Body of pancreas (tissue), 4 donors: Measurements from ENCODE around the gene ZNF672.

Source experiments
- POLR2A ChIP-seq, 3 donors: fragments of 450-650 bp; IDR thresholded peaks; one replicate each; pipeline ENCODE4 v1.6.1; 2016; ENCODE audit warnings: antibody characterized with exemption in 3 of 3, mild to moderate bottlenecking in 2 of 3
- TF ChIP-seq, protein P1 (sequence below), 7 experiments: fragments of 450-650 bp in 4 of 7; fragments of 200-600 bp in 3 of 7; sonication (generic) in 3 of 7; IDR thresholded peaks; one replicate each; pipeline ENCODE4 v1.5.1; 2016 to 2019; ENCODE audit warnings: antibody characterized with exemption in 7 of 7

DNA sequence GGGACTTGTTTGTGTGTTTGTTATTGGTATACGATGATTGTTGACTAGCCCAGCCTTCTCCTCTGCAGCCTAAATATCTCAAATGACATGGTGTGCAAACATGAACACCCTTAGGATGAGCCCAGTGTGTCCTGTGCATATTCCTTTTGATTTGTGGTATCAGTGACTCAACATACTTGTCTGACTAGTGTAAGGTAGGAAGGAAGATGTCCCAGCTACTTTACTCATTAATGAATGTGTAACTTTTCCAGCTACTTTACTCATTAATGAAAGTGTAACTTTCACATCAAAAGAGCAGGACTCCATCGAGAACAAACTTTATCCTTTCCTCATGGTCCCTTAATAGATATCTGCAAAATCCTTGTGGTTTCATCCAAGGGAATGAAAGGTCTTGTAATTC lies 23.6 kb downstream of the ZNF672 start:
- TF ChIP-seq, protein P1, sequence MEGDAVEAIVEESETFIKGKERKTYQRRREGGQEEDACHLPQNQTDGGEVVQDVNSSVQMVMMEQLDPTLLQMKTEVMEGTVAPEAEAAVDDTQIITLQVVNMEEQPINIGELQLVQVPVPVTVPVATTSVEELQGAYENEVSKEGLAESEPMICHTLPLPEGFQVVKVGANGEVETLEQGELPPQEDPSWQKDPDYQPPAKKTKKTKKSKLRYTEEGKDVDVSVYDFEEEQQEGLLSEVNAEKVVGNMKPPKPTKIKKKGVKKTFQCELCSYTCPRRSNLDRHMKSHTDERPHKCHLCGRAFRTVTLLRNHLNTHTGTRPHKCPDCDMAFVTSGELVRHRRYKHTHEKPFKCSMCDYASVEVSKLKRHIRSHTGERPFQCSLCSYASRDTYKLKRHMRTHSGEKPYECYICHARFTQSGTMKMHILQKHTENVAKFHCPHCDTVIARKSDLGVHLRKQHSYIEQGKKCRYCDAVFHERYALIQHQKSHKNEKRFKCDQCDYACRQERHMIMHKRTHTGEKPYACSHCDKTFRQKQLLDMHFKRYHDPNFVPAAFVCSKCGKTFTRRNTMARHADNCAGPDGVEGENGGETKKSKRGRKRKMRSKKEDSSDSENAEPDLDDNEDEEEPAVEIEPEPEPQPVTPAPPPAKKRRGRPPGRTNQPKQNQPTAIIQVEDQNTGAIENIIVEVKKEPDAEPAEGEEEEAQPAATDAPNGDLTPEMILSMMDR (IDR thresholded peaks at IDR 0.05): no peak
- TF ChIP-seq POLR2A (IDR thresholded peaks at IDR 0.05): no peak
